Airway epithelial cell (primary cell): Measurements from ENCODE around the gene TM4SF20. TPM values are rescaled to one million over a fixed set of nuclear protein-coding genes. Genes with fewer than 3 reads are reported as not detected.

ENCODE experiments used
- total RNA-seq: library from RNA; depleted of rRNA; stranded (reverse); fragments of >200 nt; gene quantifications from 2 replicates; pipeline ENCODE4 v1.2.3, GENCODE V29; 2015

The TM4SF20 gene, protein sequence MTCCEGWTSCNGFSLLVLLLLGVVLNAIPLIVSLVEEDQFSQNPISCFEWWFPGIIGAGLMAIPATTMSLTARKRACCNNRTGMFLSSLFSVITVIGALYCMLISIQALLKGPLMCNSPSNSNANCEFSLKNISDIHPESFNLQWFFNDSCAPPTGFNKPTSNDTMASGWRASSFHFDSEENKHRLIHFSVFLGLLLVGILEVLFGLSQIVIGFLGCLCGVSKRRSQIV
- total RNA-seq = not detected in 2 replicates

DNA sequence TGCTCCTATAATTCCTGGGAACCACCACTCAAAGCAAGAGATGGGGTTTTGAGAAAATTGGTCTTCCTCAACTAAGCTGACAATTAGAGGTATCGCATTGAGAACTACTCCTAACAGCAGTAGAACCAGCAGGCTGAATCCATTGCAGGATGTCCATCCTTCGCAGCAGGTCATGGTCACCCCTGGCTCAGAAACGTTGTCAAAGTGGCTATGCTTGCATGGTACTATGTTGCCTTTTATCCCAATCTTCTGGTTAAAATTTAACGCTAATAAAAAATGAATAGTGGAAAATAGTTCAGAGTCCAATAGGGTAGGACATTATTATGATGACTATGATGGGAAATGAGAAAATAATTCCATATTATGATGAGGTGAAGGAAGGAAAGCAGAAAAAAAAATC lies at the start of gene TM4SF20:
TM4SF20 (minus strand) TSS at position 212 of the 400 bp plus-strand sequence; CDS start at position 174, 38 bp downstream.

DNA sequence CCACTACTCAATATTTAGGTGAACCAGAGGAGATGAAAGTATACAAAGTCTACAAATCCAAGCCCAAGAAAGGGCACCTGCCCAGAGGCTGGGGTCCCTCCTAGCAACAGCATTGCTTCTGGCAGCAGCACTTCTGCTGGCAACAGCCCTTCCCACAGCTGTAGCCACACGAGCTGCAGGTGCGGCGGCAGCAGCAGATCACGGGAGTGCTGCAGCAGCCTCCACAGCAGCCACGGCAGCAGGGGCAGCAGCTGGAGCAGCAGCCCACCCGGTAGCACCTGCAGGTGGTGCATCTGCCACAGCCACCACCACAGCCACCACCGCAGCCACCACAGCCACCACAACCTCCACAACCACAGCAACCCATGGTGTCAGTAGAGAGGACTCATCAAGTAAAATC lies 8.5 kb upstream of the TM4SF20 start, which contains the start of gene SCYGR1:
SCYGR1 (minus strand) TSS at position 367 of the 400 bp plus-strand sequence; CDS start at position 367, 0 bp downstream.

DNA sequence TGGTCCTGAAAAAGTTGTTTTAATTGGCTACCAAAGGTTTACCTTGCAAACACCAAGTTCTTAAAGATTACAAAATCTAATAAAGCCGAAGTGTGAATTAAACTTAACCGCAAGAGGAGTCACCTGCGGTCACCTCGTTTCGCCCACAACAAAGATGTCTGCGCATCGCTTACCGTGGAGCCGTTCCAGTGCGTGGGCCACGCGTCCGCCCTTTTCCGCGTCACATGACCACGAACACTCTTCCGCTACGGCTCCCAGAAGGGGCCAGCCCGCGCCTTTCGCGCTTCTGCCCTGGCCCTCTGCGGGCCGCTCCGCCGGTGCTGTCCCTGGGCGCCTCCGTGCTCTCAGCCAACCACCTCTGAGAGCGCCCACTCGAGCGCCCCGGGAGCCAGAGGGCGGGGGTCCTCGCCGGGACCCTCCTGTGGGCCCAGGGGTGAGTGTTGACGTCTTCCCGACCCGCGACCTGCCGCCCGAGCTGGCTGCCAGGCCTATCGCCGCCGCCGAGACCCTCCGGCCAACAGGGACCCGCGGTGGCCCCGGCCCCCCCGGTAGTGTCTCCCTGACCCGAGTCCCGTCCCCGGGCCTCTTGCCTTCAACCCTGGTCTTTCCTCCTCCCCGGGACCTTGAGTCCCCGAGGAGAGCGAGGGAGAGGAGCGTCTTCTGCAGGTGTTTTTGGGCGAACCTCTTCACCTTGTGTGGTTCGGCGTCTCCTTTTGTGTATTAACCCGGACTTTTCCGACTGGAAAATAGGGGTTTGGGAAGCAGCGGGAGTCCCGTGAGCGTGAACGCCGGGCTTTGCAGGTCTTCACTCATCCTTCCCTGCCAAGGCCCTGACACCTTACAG lies 53.9 kb downstream of the TM4SF20 start, which contains the start of gene MFF:
MFF (plus strand) TSS at position 257 of the 844 bp plus-strand sequence. CDS start 5,415 bp downstream, outside the sequence.

Other genes with a start within 250 kb of the TM4SF20 start
- gene COL4A4, start 215.1 kb downstream of the TM4SF20 start, total RNA-seq = 0.05 and 0.07 TPM in 2 replicates
- not detected in 2 replicates for gene COL4A3, start 214.7 kb downstream of the TM4SF20 start, total RNA-seq
- 78.5 and 122 TPM in 2 replicates for gene MFF, start 54.1 kb downstream of the TM4SF20 start, total RNA-seq
- gene SCYGR1, start 8.6 kb upstream of the TM4SF20 start, total RNA-seq = not detected in 2 replicates
- gene AGFG1, start 92.8 kb upstream of the TM4SF20 start, total RNA-seq = 30.2 and 64.3 TPM in 2 replicates
- not detected in 2 replicates for gene SCYGR2, start 219.6 kb upstream of the TM4SF20 start, total RNA-seq
- gene SCYGR3, start 235.5 kb upstream of the TM4SF20 start, total RNA-seq = not detected in 2 replicates
- not detected in 2 replicates for gene SCYGR4, start 238.2 kb upstream of the TM4SF20 start, total RNA-seq